ENCODE data around the gene NKAIN2. TPM values are rescaled to one million over a fixed set of nuclear protein-coding genes. Genes with fewer than 3 reads are reported as not detected.
"Not testable (repeated sequence)": the region's sequence is repeated elsewhere in the genome, so short reads cannot be mapped to it uniquely, and the experiment has no call there.

Gene NKAIN2
- total RNA-seq, 2 donors from 2014 or later, result not detected

DNA sequence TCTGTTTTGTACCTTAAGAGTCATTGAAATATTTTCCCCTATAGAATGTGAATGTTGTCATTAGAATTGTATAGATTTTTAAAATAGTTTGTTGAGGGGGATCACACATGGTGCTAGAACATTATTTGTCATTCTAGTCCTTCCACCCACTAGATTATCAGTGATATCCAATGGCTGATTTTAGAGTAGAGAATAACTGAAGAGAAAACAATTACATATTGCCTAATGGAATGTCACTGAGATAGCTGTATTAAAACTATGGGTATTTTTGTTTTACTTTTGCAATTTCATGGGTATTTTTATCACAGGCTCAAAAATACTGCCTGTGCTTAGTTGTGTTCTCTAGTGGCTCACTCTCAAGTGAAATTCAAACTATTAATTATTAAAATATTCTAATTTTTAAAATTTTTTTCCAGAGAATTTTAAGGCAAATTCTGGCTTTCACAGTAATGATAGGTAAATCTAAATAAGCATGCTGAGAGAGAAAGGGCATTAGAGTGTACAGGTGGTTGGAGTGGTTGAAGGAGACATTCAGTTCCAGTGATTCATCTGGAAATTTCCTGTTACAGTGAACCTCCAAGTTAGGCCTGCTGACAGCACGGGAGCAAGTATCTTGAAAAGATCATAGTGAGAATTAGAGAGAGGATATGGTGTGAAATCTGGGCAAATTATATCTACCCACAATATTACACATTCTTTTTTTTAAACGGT, 399.6 kb downstream of the NKAIN2 start:
- Mint-ChIP-seq H3K4me3 (no peak overlapping the region), H3K36me3 (ENCODE audit: low read depth) (no peaks in the 10 kb centered on the region), H3K27me3 (no peaks in the 10 kb centered on the region), H3K9me3 (peaks cover 11% of the 10 kb centered on the region), H3K4me1 (no peaks in the 10 kb centered on the region), H3K27ac (no peak overlapping the region)
- ATAC-seq (replicated peaks), result no peak

DNA sequence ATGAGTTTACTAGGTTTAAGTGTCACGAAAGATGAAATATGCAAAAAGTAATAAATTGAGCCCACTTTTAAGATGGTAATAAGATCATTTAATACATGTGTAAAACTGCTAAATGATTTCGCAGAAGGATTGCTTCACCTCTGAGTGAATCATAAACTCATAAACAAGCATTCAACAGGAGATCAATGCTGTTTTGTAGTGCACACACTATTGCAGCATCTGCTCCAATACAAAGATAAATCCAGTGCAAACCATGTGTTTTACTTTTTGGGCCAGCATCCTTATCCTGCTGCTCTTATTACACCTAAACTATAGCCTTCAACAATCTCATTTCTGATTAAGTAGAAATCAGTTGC, 400.1 kb downstream of the NKAIN2 start:
- Mint-ChIP-seq H3K27me3 (no peaks in the 10 kb centered on the region), H3K36me3 (ENCODE audit: low read depth) (no peaks in the 10 kb centered on the region), H3K27ac (no peak overlapping the region), H3K4me1 (no peaks in the 10 kb centered on the region), H3K4me3 (no peak overlapping the region), H3K9me3 (peaks cover 11% of the 10 kb centered on the region)
- no peak for ATAC-seq (replicated peaks)

GRCh38 chr6:124205921-124206320, 402.3 kb downstream of the NKAIN2 start:
- H3K27ac Mint-ChIP-seq, result no peak overlapping the region
- H3K4me3 Mint-ChIP-seq, result no peak overlapping the region
- no peaks in the 10 kb centered on the region for H3K27me3 Mint-ChIP-seq
- H3K9me3 Mint-ChIP-seq, result peaks cover 14% of the 10 kb centered on the region
- H3K4me1 Mint-ChIP-seq, result no peaks in the 10 kb centered on the region
- no peak for ATAC-seq (replicated peaks)
- H3K36me3 Mint-ChIP-seq (ENCODE audit: low read depth), result no peaks in the 10 kb centered on the region

- Mint-ChIP-seq H3K9me3 (peaks cover 17% of the 10 kb centered on the region), H3K4me3 (no peak overlapping the region), H3K27ac (no peak overlapping the region), H3K27me3 (no peaks in the 10 kb centered on the region), H3K4me1 (no peaks in the 10 kb centered on the region), H3K36me3 (ENCODE audit: low read depth) (no peaks in the 10 kb centered on the region)
- no peak for ATAC-seq (replicated peaks)
Observed at GRCh38 chr6:124223611-124224345, 420.1 kb downstream of the NKAIN2 start.

GRCh38 chr6:124226396-124226795, 422.7 kb downstream of the NKAIN2 start:
- Mint-ChIP-seq H3K27me3 (no peaks in the 10 kb centered on the region), H3K4me3 (no peak overlapping the region), H3K36me3 (ENCODE audit: low read depth) (no peaks in the 10 kb centered on the region), H3K27ac (no peak overlapping the region), H3K4me1 (no peaks in the 10 kb centered on the region), H3K9me3 (peaks cover 26% of the 10 kb centered on the region)
- no peak for ATAC-seq (replicated peaks)

GRCh38 chr6:124233221-124233620, 429.6 kb downstream of the NKAIN2 start:
- ATAC-seq (replicated peaks), result no peak
- Mint-ChIP-seq H3K27me3 (no peaks in the 10 kb centered on the region), H3K9me3 (peaks cover 14% of the 10 kb centered on the region), H3K4me3 (no peak overlapping the region), H3K4me1 (no peaks in the 10 kb centered on the region), H3K36me3 (ENCODE audit: low read depth) (no peaks in the 10 kb centered on the region), H3K27ac (no peak overlapping the region)

DNA sequence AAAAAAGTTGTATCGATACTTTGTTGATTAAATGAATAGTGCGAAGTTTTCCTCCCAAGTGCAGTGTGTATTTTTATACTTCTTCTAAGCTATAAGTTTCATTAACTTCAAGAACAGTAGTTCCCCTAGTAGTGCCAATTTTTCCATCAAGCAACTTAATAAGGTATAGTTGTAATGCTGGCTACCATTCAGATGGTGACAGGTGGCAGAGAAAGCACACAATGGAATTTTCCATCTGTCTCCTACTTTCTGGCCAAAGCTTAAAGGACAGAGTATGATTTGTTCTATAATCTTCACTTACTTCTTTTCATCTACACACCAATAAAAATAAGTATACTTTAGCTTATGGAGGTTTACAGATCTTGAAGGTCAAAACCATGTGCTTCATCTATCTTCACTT, 431.1 kb downstream of the NKAIN2 start:
- Mint-ChIP-seq H3K36me3 (ENCODE audit: low read depth) (no peaks in the 10 kb centered on the region), H3K27ac (no peak overlapping the region), H3K4me1 (no peaks in the 10 kb centered on the region), H3K27me3 (no peaks in the 10 kb centered on the region), H3K9me3 (peaks cover 12% of the 10 kb centered on the region), H3K4me3 (no peak overlapping the region)
- no peak for ATAC-seq (replicated peaks)

DNA sequence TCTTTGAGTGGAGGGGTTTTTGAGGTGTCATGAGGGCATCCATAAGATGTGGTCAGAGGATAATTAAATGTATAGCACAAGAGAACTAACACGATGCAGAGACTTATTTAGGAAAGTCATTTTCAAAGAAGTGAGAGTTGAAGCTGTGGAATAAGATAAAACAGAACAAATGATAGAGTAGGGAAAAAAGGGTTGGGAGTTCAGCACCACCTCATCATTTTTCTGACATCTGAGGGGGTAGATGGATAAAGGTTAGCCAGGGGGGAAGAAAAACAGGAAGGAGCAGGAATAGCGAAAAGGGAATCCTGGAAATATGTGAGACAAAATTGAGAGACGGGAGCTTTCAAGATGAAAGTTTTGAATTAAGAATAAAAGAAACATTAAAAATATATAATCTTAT, 434.2 kb downstream of the NKAIN2 start:
- Mint-ChIP-seq H3K9me3 (peaks cover 15% of the 10 kb centered on the region), H3K27ac (no peak overlapping the region), H3K4me1 (no peaks in the 10 kb centered on the region), H3K4me3 (no peak overlapping the region), H3K36me3 (ENCODE audit: low read depth) (no peaks in the 10 kb centered on the region), H3K27me3 (no peaks in the 10 kb centered on the region)
- ATAC-seq (replicated peaks), result no peak

DNA sequence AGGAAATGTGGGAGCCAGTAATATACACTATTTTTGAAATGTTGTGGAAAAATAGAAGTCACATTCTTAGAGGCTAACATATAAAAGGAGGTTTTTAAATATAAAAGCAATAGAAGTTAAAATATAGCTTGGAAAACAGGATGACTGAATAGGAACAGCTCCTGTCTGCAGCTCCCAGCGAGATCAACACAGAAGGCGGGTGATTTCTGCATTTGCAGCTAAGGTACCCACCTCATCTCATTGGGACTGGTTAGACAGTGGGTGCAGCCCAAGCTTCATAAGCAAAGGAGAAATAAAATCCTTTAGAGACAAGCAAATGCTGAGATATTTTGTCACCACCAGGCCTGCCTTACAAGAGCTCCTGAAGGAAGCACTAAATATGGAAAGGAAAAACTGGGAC, 434.7 kb downstream of the NKAIN2 start:
- not testable (repeated sequence) for H3K27ac Mint-ChIP-seq; H3K4me1 Mint-ChIP-seq; H3K27me3 Mint-ChIP-seq; H3K36me3 Mint-ChIP-seq (ENCODE audit: low read depth); ATAC-seq (replicated peaks); H3K4me3 Mint-ChIP-seq
- H3K9me3 Mint-ChIP-seq, result peaks cover 17% of the 10 kb centered on the region

- Mint-ChIP-seq H3K27ac (no peak overlapping the region), H3K9me3 (peaks cover 2% of the 10 kb centered on the region), H3K36me3 (ENCODE audit: low read depth) (no peaks in the 10 kb centered on the region), H3K4me1 (no peaks in the 10 kb centered on the region), H3K27me3 (no peaks in the 10 kb centered on the region), H3K4me3 (no peak overlapping the region)
- no peak for ATAC-seq (replicated peaks)
Observed at GRCh38 chr6:124254941-124255685, 451.4 kb downstream of the NKAIN2 start.

GRCh38 chr6:124260337-124260736, 456.7 kb downstream of the NKAIN2 start:
- H3K27ac Mint-ChIP-seq, result no peak overlapping the region
- no peak for ATAC-seq (replicated peaks)
- no peaks in the 10 kb centered on the region for H3K4me1 Mint-ChIP-seq
- no peaks in the 10 kb centered on the region for H3K27me3 Mint-ChIP-seq
- no peaks in the 10 kb centered on the region for H3K36me3 Mint-ChIP-seq (ENCODE audit: low read depth)
- H3K9me3 Mint-ChIP-seq, result peaks cover 4% of the 10 kb centered on the region
- H3K4me3 Mint-ChIP-seq, result no peak overlapping the region

GRCh38 chr6:124269733-124270132, 466.1 kb downstream of the NKAIN2 start:
- Mint-ChIP-seq H3K4me3 (no peak overlapping the region), H3K27me3 (no peaks in the 10 kb centered on the region), H3K36me3 (ENCODE audit: low read depth) (no peaks in the 10 kb centered on the region), H3K27ac (no peak overlapping the region), H3K4me1 (no peaks in the 10 kb centered on the region), H3K9me3 (peaks cover 3% of the 10 kb centered on the region)
- no peak for ATAC-seq (replicated peaks)

DNA sequence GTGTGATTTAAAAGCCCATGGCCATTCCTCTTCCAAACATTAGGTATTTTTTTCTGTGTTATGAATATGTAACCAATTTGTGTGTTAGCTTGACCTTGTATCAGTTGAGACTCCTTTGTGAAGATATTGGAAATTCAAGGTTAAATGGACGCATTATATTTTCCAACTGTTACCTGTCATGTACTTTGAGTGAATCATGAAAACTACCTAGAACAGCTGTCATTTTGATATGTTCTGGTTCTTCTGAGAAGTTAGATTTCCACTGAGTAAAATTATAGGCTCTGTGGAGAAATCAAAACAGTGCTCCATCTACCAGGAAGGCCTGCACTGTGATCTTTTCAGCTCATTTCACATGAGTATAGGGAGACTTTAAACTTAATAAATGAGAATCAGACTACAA, 470.0 kb downstream of the NKAIN2 start:
- Mint-ChIP-seq H3K27me3 (no peaks in the 10 kb centered on the region), H3K9me3 (peaks cover 12% of the 10 kb centered on the region), H3K4me1 (no peaks in the 10 kb centered on the region), H3K27ac (no peak overlapping the region), H3K36me3 (ENCODE audit: low read depth) (no peaks in the 10 kb centered on the region), H3K4me3 (no peak overlapping the region)
- ATAC-seq (replicated peaks), result no peak

GRCh38 chr6:124282541-124282940, 478.9 kb downstream of the NKAIN2 start:
- peaks cover 8% of the 10 kb centered on the region for H3K9me3 Mint-ChIP-seq
- no peak overlapping the region for H3K4me3 Mint-ChIP-seq
- no peak for ATAC-seq (replicated peaks)
- H3K27ac Mint-ChIP-seq, result no peak overlapping the region
- no peaks in the 10 kb centered on the region for H3K4me1 Mint-ChIP-seq
- H3K36me3 Mint-ChIP-seq (ENCODE audit: low read depth), result no peaks in the 10 kb centered on the region
- H3K27me3 Mint-ChIP-seq, result no peaks in the 10 kb centered on the region

DNA sequence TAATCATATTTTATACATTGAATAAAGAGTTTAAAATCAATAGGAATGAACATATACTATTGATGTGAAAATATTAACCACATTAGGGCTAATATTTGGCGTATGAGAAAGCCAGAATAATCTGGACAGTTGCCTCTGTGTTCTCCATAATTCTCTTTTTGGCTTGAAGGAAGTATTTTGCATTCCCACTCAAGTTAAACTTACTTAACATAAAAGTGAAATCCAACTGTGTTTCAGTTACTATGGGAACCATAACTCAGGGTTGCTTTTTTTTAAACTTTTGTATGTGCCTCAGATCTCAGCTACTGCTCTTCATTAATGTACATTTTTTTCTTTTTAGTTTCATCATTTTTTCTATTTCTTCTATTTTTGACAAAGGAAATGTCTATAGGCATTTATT, 479.8 kb downstream of the NKAIN2 start:
- no peak for ATAC-seq (replicated peaks)

More for the DNA sequence above, 479.8 kb downstream of the NKAIN2 start:
- H3K36me3 Mint-ChIP-seq (ENCODE audit: low read depth), result no peaks in the 10 kb centered on the region
- no peak overlapping the region for H3K4me3 Mint-ChIP-seq
- peaks cover 8% of the 10 kb centered on the region for H3K9me3 Mint-ChIP-seq
- H3K27ac Mint-ChIP-seq, result no peak overlapping the region
- no peaks in the 10 kb centered on the region for H3K4me1 Mint-ChIP-seq
- no peaks in the 10 kb centered on the region for H3K27me3 Mint-ChIP-seq

Measured in activated T-helper 17 cell treated with anti-CD3 and anti-CD28 coated beads, Interleukin-2, amount 50 U/mL, for 72 hours (primary cell).